M059J (cell line): Measurements from ENCODE around the gene HLA-DOB. TPM values are rescaled to one million over a fixed set of nuclear protein-coding genes. Genes with fewer than 3 reads are reported as not detected.

ENCODE experiments used
- DNase-seq: peaks from one replicate; pipeline ENCODE4 v3.0.0-alpha.2; 2012; ENCODE audit warnings: low read depth
- total RNA-seq: library from RNA; depleted of rRNA; stranded (reverse); fragments of >200 nt; shearing (Covaris generic); gene quantifications from 2 replicates; pipeline ENCODE4 v1.2.3, GENCODE V29; 2014; rRNA removed

Gene HLA-DOB
- total RNA-seq, result 5.7 and 6.3 TPM in 2 replicates

GRCh38 chr6:32816746-32817204 is at the start of gene HLA-DOB:
TSS of gene HLA-DOB (minus strand) at chr6:32817002. CDS start at chr6:32816951, 51 bp downstream.
- DNase-seq, result peak; percentile 24

GRCh38 chr6:32865724-32866443 is 49.1 kb upstream of the HLA-DOB start:
- no peak for DNase-seq

DNA sequence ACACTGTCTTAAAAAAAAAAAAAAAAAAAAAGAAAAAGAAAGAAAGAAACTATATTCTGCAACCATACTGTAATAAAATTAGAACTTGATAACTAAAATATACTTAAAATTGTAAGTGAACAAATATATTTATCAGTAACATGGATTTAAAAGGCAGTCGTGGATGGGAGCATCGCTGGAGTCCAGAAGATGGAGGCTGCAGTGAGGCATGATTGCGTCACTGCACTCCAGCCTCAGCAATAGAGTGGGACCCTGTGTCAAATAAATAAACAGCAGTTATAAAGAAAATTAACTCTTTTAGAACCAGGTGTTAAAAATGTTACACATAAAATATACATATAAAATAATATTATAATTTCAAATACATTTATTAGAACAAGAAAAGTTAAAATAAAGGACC is 45.9 kb upstream of the HLA-DOB start:
- no peak for DNase-seq

- no peak for DNase-seq
These were observed 43.9 kb upstream of the HLA-DOB start for GRCh38 chr6:32860674-32861073.

DNA sequence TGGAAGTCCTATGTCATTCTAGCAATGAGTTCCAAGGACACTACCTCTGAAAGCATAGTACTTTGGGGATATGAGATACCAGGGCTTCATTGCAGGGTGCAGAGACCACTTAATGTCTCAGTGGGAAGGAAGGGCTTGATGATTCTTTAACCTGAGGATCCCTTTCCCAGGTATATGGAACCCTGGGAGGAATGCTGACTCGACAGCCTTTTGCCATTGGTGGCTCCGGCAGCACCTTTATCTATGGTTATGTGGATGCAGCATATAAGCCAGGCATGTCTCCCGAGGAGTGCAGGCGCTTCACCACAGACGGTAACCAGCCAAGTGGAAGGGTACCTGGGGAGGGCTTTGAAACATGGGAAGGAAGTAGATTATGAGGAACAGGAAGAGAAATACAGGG is 41.4 kb upstream of the HLA-DOB start:
- DNase-seq, result no peak

DNA sequence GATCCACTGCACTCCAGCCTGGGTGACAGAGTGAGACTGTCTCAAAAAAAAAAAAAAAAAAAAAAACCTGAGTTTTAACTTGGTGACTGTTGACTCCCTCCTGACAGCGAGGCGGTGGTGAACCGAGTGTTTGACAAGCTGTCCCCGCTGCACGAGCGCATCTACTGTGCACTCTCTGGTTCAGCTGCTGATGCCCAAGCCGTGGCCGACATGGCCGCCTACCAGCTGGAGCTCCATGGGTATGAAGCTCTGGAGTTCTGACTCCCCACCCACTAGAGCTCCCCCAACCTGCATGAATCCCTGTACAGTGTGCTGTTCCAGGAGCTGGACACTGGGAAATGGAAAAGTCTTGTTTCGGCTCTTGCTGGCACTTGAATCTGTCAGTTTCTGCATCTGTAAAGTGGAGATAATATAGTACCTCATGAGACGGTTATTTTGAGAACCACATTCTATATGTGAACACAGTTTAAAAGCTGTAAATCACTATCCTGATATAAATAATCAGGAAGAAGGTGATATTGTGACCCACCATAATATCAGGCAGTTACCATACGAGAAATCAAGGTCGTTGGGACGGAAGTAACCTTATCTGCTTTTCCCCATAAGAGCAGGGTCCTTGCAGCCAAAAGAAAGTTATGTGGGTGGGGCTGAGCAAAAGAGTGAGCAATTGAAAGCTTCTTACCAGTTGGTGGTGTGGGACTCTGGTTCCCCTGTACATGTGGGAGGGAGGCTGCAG is 40.5 kb upstream of the HLA-DOB start:
- no peak for DNase-seq

DNA sequence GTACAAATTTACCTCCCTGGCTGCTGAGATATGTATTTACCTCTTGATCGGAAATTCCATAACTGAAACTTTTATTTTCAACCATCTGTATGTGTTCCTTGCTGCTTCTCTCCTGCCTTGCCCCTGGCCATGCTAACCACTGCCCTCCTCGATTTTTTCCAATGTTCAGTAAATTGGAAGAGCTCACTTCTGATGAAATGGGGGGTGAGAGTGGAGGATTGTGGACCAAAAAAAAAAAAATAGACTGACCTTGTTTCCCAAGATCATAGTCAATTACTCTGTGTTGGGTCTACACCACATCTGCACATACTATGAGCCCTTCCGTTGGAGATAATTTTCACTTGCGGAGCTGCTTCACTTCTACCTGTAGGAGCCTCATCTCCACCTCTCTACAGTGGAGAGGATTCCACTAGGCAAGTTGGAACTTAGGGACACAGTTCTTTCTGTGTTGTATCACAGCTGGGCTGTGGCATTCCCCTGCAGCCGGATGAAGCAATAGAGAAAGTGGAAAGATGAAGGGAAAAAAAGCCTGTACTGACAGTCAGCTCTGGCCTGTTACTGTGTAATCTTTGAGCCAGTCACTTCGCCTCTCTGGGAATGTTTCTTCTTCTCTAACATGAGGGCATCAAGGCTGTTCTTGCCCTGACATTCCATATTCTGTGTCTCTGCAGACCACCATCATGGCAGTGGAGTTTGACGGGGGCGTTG is 38.8 kb upstream of the HLA-DOB start:
- DNase-seq, result no peak

DNA sequence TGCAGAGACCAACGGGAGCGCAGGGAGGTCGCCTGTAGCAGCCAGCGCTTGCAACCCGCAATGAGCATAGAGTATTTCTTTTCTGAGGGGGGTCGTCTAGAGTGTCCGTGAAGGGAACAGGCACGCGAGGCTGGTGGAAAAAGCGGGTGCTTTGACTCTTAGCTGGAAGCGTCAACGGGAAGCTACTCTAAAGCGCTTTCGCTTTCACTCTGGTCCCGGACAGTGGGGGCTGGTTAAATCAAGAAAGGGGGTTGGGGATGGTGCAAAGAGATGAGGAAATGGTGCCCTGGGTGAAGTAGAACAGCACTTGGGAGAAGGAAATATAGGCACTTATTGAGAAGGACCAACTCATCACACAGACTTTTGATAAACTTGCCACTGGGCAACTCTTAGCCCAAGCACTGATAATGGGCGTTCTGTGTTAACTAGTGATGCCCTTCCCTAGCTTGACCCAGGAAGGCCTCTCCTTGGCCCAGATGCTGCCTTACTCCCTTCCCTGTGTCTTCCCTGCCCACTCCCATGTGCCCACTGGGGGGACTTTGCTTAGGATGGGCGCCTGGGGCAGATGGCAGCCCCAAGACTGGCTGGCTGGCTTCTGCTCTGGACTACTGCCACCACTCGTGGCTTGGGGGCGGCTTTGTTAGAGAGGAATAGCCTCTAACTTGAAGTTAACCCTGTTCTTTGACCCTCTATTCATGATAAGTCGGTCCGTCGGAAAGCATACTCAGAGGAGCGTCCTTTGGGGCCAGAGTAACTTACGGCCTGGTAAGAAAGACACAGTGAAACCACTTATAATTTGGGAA is 37.8 kb upstream of the HLA-DOB start:
- DNase-seq, result peak; percentile 75

- peak; percentile 97 for DNase-seq
These were observed 37.0 kb upstream of the HLA-DOB start, which contains the start of the genes PSMB9 and TAP1 for GRCh38 chr6:32853541-32854375. TSS of gene PSMB9 (plus strand) at chr6:32854192. CDS start at chr6:32854230, 38 bp downstream. TSS of gene TAP1 (minus strand) at chr6:32853704. CDS start at chr6:32853636, 68 bp downstream.

- DNase-seq, result peak; percentile 56
These were observed 36.2 kb upstream of the HLA-DOB start for GRCh38 chr6:32852844-32853540.

DNA sequence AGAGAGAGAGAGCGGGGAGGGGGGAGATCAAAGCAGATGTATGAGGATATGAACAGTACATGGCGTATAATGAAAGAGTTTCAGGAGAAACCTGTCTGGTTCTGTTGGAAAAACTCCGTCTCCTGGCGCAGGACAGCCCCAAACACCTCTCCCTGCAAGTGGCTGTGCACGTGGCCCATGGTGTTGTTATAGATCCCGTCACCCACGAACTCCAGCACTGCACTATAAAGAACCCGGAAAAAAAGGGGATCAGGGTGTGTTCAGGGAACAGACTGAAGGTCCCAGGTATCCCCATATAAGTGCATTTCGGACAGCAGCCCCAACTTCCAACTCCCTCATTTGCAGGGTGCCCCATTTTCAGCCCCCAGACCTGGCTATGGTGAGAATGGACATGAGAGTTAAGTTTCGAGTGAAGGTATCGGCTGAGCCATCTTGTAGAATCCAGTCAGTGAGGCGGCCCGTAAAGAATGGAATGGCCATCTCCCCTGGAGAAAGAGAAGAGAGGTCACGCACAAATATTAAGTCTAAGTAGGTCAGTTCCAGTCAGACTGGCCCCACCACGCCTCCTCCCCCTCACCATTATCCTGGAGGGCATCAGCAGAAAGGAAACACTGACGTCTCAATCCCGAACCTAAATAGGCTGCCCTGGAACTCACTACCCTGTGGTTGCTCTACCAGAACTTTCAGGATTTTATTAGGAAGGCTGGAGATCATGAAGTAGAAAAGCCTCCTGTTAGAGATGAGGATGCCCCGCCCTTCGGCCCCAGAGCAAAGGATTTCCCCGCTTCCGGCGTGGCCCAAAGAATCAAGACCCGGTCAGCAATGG is 35.4 kb upstream of the HLA-DOB start:
- DNase-seq, result peak; percentile 61

GRCh38 chr6:32851025-32851424 is 34.2 kb upstream of the HLA-DOB start:
- DNase-seq, result no peak

DNA sequence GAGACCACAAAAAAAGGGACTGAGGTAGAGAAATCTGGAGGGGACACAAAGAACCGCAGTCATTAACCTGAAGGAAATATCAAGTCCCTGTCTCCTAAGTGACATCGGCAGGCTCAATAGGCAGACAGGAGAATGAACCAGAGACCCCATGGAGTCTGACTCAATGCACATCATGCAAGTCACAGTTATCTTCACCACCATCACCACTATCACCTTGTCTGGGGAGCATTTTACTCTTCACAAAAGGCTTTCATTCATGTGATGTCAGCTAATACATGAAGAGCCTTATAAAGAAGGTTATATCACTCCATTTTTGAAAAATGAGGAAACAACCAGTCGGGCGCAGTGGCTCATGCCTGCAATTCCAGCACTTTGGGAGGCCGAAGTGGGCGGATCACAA is 32.3 kb upstream of the HLA-DOB start:
- no peak for DNase-seq

- no peak for DNase-seq
These were observed 31.0 kb upstream of the HLA-DOB start for GRCh38 chr6:32847795-32848194.

- no peak for DNase-seq
These were observed 30.2 kb upstream of the HLA-DOB start for GRCh38 chr6:32847004-32847403.

- DNase-seq, result peak; percentile 65
These were observed 28.6 kb upstream of the HLA-DOB start for GRCh38 chr6:32845384-32845884.

DNA sequence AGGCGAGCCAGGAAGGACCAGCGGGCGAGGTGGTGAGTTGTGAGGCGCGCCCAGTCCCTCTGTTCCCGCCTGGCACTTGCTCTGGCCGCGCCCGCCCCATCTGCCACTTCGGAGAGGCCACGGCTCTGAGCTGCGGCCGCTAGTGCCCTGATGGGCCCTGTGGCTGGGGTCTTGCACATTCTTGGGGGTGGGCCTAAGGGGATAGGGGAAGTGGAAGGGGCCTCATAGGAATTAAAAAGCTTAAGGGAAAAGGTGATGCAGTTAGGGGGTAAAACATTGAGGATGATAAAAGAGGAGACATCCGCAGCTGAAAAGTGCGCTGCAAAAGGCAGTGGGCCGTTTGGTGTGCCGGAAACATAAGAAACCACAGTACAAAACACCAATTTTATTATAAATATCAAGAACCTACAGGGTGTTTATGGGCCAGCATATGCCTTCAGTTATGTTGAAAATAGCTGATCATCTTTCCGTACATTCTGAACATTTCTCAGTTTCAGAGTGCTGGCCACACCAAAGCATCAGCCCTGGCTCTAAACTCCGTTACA is 28.1 kb upstream of the HLA-DOB start:
- DNase-seq, result no peak
